M059J (cell line): ENCODE data around the gene OR2A5. TPM values are rescaled to one million over a fixed set of nuclear protein-coding genes. Genes with fewer than 3 reads are reported as not detected.

Experiments
- total RNA-seq: library from RNA; depleted of rRNA; stranded (reverse); fragments of >200 nt; shearing (Covaris generic); gene quantifications from 2 replicates; pipeline ENCODE4 v1.2.3, GENCODE V29; 2014; rRNA removed

Gene OR2A5
- total RNA-seq, 1 experiment from 2014 or later, result not detected

Other genes starting within 250 kb of the OR2A5 start
- gene TCAF1, start 146.8 kb upstream of the OR2A5 start, total RNA-seq, result 43.7 and 45.3 TPM in 2 replicates
- gene OR2F2, start 113.7 kb upstream of the OR2A5 start, total RNA-seq, result not detected in 2 replicates
- not detected in 2 replicates for gene OR2F1, start 94.1 kb upstream of the OR2A5 start, total RNA-seq
- not detected in 2 replicates for gene OR6B1, start 48.6 kb upstream of the OR2A5 start, total RNA-seq
- not detected in 2 replicates for gene OR2A25, start 20.9 kb downstream of the OR2A5 start, total RNA-seq
- gene OR2A12, start 37.3 kb downstream of the OR2A5 start, total RNA-seq, result not detected in 2 replicates
- gene OR2A2, start 60.6 kb downstream of the OR2A5 start, total RNA-seq, result not detected in 2 replicates
- not detected in 2 replicates for gene OR2A14, start 74.2 kb downstream of the OR2A5 start, total RNA-seq
- gene CTAGE4, start 134.5 kb downstream of the OR2A5 start, total RNA-seq, result 2.7 TPM in 1 of 2 replicates, not detected in the other
- not detected in 2 replicates for gene ARHGEF35, start 146.9 kb downstream of the OR2A5 start, total RNA-seq
- gene OR2A42, start 190.7 kb downstream of the OR2A5 start, total RNA-seq, result not detected in 2 replicates
- 0.07 and 0.98 TPM in 2 replicates for gene OR2A7, start 215.8 kb downstream of the OR2A5 start, total RNA-seq
- gene CTAGE8, start 220.3 kb downstream of the OR2A5 start, total RNA-seq, result 0.05 and 0.42 TPM in 2 replicates